GM04503 (cell line): ENCODE measurements around the gene NOTCH1.

Experiments
- DNase-seq: peaks from one replicate; pipeline ENCODE4 v3.0.0-alpha.2; 2012; ENCODE audit warnings: low read depth

NOTCH1 gene

DNA sequence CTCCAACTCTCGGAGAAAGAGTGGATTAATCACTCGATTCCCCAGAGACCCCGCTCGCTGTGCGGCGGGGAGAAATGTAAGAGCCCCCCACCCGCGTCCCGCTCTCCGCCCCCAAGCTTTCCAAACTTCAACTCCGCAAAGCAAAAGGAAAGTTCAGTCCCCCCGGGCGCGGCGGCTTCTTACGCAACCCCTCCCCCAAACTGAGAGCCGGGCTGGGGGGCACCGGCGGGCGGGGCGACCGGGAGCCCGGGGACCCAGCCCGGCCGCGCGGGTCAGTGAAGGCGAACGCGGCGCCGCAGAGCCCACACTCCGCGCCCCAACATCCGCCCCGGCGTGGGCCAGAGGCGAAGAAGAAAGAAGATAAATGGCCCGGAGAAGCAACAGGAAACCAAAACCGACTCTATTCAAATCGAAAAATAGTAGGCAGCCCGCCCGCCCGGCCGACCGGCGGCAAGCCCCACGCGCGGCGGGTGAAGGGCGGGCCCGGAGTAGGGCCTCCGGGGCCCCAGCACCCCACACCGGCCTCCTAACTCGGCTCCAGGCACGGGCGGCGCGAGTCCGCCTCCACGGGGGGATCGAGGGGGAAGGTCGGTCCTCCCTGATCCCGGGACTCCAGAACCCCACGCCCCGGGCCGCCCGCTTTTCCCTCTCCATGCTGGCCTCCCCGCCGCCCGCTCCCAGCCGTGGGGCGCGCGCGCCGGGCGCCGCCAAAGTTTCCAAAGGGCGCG lies 720 bp downstream of the NOTCH1 start:
- DNase-seq, result no peak

DNA sequence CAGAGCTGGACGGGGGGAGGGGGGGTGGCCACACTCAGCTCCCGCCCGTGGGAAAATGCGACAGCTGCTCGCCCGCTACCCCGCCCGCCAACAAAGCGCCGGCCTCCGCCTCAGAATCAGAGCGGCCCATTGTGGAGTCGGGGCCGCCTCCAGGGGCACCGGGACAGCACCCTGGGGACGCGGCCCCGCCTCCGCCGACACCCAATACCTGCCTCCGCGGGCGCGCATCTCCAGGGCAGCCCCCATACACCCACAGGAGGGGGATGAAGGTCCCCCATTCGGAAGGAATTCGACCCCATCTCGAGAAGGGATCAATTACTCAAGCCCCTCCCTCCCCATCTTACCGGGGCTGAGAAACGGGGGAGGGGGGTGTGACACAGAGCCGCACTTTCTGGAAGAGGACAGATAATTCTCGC lies 1.3 kb downstream of the NOTCH1 start:
- no peak for DNase-seq

DNA sequence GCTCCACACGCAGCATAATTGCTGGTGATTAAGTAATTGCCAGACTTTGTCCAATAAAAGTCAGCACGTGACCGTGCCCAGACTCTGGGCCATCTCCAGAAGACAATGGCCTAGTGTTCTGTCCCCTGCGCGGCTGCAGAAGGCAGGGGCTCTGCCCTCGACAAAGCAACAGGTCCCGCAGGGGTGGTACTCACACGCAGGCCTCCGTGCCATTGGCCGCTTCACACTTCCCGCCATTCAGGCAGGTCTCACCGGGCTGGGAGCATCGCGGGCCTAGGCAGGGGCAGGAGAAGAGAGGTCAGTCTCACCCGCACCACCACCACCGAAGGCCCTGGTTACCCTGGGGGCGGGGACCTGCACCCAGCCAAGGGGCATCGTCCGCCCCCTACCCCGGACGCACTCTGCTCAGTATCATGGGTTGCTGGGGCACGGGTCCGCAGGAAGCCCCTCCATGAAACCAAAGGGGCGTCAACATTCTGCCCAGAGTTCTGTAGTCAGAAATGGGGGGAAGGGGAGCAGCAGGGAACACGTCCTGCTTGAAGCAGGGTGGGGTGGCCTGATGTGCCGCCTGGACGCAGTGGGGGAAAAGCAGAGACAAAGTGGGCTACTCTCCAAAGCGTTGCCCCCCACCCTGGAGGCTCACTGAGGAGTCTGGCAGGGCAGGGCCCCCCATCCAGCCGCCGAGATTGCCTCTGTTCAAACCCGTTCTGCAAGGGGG lies 1.9 kb downstream of the NOTCH1 start:
- no peak for DNase-seq

DNA sequence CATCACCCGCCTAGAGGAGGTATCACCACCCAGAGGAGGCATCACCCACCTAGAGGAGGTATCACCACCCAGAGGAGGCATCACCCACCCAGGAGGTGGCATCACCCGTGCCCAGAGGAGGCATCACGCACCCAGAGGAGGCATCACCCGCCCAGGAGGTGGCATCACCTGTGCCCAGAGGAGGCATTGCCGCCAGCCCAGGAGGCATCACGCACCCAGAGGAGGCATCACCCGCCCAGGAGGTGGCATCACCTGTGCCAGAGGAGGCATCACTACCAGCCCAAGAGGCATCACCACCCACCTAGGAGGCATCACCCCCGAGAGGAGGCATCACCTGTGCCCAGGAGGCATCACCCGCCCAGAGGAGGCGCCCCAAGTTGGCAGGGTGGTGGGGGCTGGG lies 2.6 kb downstream of the NOTCH1 start:
- DNase-seq, result no peak

DNA sequence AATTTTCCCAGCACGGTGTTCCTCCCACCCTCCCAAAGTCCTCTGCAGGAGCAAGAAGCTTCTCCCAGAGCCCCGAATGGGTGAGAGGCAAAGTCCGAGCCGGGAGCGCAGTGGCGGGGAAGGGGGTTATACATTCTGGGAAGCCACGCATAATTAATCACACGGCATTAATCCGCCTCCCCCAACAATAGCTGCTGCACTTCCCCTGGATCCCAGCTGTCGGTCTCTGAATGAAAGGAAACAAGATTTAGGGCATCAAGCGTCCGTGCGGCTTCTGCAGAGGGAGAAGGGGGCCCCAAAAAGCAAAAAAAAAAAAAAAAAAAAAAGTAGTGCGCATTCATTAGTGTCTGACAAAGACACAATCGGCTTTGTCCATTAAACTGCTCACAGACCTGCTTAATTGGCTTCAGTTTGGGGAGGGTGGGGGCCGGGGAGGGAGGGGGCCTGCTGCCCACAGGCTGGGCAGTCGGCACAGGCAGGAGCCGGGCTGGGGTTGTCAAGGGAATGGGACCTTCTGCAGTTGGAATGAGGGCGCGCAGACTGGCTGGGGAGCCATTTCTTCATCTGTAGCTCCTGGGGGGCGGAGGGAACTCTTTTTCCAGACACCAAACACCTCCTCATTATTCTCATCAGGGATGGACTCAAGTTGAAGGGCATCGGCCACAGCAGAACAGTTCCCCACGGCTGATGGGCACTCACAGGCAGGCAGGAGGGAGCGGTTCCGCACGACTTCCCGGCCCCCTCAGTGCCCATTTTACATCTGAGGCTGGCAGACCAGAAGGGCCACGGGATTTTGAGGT lies 3.4 kb downstream of the NOTCH1 start:
- DNase-seq, result no peak

DNA sequence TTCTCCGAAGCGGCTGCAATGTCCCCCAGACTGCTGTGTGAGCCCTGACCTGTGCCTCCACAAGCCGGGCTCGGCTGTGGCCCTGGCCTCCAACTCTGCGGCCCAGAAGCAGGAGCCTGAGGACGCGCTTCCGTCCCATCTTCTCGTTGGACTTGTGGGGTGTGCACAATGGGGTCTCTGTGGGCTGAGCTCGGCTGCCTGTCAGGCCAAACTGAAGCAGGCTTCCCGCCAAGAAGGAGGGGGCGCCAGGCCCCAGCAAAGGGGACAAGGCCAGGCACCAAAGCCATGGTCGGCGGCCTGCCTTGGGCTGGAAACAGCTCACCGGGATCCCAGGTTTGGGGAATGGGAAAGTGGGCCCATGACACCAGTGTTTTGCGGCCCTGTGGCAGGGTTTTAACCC lies 4.1 kb downstream of the NOTCH1 start:
- DNase-seq, result no peak

DNA sequence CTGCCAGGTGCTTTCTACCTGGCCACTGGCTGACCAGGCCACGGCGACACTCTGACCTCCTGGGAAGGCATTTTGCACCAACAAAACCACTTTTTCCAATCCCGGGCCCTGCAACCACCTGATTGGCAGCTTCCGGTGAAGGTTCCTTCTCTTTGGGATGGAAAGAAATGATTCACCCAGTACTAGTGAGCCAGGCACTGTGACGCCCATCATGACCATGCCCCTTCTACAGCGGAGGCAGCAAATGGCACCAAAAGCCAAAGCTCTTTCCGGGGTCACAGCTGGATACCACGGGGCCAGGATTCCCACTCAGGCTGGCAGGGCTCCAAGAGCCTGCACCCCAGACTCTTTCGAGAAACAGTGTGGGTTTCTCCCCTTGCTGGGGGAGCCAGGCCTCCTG lies 4.7 kb downstream of the NOTCH1 start:
- no peak for DNase-seq

DNA sequence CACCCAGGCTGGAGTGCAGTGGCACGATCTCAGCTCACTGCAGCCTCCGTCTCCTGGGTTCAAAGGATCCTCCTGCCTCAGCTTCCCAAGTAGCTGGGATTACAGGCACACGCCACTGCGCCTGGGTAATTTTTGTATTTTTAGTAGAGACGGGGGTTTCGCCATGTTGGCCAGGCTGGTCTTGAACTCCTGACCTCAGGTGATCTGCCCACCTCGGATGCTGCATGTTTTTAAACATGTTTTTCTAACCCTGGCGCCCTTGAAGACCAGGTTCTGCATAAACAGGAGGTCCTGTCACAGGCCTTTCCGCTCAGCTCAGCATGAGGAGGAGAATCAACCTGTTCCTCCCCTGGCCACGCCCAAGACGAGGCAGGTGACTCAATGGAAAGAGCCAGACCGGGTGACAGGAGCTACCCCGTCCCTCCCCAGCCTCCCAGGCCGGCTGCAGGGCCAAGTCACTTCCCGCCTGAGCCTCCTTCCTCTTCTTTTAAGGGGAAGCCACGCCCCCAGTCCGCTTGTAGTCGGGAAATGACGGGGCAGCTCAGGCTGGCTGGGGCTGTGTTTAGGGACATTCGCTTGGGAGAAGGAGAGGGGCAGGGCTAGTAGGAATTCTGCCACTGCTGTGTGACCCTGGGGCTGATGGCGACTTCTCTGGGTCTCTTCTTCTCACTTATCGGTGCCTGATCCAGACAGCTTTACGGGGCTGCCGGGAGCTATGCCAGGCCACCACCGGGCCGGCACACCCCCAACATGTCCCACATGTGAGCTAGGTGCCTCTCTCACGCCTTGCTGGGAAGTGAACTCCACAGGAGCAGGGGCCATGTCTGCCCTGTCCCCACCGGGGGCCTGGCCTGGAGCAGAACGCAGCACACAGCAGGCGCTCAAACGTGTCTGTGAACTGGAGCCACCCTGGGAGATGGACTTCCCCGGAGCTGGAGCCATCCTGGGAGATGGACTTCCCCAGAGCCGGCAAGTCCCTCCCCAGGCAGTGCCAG lies 6.1 kb downstream of the NOTCH1 start:
- DNase-seq, result no peak

DNA sequence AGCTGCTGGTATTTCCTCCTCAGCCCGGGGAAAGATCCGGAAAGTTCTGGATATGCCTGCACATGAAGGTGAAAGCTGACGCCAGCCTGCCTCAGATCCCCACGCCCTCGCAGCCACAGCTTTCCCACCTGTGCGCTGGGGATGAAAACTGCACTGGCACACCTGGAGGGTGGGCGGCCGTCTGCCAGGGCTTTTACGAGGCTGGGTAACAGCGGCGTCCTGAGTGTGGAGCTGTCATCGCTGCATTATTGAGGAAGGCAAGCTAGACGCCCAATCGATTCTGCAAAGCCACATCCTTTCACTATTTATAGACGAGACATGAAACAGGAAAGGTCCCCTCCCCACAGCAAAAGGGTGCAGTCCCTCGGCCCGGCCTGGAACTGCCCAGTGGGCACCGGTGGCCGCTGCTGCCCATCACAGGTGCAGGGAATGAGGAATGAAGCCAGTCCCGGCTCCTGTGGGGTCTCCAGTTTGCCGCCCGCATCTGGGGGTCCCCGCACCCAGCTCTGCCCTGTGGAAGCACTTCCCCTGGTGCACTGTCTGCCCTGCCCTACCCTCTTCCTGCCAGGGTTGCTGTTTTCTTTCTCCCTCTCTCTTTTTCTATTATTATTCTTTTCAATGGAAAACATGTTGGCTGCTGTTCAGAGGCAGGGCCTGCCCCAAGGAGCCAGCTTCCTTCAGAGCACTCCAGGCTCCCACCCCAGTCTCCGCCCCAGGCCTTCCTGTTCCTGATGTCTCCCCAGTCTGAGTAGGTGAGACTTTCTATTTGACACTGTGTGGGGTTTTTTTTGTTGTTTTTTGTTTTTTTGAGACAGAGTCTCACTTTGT lies 7.0 kb downstream of the NOTCH1 start:
- no peak for DNase-seq

DNA sequence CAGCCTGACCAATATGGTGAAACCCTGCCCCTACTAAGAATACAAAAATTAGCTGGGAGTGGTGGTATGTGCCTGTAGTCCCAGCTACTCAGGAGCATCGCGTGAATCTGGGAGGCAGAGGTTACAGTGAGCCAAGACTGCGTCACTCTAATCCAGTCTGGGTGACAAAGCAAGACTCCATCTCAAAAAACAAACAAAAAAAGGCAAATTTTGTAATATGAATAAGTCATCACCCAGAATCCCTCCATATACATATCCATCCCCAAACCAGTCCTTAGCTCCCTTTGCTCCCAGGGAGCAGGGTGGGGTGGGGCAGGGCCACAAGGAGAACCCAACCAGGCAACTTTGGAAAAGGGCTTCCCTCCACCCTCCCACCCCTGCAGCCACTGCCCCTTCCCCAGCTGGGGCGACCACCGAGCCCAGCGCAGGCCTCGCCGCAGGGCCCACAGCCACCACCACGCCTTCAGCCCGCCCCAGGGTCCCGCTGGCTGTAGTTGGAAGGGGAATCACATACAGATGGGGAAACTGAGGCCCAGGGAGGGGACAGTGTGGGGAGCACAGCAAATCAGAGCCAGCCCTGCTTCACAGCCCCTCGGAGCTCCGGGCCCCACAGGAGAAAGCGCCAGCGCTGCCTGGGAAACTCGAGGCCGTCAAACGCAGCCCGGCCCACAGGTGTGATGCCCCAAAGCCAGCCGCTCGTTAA lies 7.8 kb downstream of the NOTCH1 start:
- DNase-seq, result no peak

DNA sequence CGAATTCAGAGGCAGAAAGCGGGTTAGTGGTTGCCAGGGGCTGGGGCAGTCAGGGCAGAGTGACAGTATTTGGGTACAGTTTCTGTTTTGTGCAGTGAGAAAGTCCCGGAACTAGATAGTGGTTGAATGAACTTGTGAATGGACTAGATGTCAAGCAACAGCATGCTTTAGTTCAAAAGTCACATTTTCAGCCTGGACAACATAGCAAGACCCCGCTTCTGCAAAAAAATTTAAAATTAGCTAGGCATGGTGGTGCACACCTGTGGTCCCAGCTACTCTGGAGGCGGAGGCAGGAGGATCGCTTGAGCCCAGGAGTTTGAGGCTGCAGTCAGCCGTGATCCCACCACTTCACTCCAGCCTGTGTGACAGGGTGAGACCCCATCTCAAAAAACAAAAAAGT lies 8.4 kb downstream of the NOTCH1 start:
- no peak for DNase-seq

DNA sequence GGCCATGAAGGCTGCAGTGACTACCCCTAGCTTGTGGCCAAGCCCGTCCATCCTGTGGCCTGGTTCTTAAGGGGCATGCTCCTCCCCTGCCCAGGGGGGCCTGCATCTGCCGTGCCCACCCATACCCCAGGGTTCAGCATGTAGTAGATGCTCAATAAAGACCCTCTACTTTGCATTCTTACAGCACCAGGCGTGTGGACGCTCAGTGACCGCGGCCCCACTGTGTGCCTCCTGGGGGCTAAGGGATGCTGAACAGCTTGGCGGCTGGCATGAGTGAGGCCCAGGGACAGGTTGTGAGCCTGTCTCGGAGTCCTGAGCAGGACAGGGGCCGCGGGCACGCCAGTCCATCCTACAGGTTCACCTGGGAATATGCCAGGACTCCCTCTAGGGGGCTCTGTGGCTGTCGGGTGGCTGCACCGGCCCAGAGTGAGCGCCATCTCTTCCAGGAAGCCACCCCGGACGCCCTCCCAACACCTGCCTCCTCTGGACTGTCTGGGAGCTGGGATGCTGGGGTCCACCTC lies 9.1 kb downstream of the NOTCH1 start:
- DNase-seq, result no peak

DNA sequence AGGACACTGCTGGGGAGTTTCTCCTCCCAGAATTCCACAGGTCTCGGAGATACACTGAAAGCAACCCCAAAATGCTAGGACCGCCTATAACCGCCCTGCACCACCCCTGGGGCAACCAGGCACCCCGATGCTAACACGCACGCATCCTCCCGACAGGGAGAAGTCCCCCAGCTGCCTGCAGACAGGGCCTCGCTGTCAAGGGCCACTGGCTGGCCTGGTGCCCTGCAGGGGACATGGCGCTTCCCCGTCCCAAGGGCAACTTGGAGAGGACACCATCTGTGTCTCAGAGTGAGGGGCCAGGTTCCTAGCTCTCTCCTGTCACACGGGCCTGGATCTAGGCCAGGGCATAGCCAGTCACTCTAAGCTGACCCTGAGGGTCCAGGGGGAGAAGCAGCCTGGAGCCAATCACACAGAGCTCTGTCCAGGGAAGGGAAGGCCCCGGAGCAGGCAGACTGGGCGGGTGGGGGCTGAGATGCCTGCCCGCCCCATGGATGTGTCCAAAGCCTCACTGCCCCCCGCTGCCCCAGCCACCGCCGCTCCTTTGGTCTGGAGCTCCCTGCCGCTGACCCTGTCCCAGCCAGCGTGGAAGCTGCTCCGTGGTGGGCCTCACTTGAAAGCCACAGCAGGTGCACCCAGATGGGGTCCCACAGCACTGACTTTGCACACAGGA lies 9.7 kb downstream of the NOTCH1 start:
- no peak for DNase-seq

DNA sequence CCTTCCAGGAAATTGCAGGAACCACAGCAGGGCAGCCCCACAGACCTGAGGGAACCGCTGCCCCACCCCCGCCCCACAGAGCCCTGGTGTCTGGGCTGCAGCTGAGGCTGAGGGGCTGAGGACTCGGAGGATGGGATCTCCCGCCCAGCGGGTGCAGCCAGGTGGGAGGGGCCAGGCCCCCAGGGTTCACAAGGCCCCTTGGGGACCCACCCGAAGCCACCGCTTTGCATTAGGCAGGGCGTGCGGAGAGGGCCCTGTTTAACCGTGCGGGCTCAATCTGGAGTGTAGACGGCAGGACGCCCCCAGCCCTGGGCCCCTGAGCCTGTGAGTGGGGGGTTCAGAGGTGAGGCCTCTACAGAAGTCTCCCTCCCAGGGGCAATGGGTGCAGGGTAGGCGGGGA lies 10.8 kb downstream of the NOTCH1 start:
- no peak for DNase-seq

DNA sequence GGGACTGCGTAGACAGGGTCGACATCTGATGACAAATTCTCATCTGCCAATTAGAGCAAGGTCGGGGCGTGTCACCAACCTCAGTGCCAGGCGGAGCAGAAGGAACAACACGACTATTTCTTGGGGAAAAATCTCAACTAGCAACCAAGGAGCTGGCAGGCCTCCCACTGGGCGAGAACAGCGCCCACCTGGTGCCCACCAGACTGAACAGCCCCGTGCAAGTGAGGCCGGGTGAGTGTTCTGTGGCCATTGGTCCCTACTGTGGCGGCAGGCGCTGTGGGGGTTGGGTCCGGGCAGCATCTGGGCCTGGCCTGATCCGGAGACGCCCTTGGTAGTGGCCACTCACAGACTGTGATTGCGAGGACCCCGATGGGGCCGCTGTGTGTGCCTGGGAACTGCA lies 11.5 kb downstream of the NOTCH1 start:
- DNase-seq, result no peak

DNA sequence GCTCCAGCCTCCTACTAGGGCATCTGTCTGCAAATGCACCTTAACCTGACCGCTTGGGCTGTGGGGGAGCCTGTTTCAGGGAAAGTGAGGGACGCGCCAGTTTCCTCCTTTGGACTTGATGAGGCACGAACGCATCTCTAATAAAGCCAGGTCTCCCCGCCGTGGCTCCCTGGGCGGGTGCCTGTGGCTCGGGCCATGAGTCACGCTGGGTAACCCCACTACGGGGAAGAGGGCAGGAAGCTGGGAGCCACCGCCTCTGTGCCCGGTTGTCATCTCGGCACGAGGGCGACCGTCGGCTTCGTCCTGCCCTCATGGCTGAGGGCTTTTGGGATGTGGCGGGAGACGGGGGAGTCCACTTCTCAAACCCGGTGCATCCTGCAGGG lies 12.1 kb downstream of the NOTCH1 start:
- no peak for DNase-seq

DNA sequence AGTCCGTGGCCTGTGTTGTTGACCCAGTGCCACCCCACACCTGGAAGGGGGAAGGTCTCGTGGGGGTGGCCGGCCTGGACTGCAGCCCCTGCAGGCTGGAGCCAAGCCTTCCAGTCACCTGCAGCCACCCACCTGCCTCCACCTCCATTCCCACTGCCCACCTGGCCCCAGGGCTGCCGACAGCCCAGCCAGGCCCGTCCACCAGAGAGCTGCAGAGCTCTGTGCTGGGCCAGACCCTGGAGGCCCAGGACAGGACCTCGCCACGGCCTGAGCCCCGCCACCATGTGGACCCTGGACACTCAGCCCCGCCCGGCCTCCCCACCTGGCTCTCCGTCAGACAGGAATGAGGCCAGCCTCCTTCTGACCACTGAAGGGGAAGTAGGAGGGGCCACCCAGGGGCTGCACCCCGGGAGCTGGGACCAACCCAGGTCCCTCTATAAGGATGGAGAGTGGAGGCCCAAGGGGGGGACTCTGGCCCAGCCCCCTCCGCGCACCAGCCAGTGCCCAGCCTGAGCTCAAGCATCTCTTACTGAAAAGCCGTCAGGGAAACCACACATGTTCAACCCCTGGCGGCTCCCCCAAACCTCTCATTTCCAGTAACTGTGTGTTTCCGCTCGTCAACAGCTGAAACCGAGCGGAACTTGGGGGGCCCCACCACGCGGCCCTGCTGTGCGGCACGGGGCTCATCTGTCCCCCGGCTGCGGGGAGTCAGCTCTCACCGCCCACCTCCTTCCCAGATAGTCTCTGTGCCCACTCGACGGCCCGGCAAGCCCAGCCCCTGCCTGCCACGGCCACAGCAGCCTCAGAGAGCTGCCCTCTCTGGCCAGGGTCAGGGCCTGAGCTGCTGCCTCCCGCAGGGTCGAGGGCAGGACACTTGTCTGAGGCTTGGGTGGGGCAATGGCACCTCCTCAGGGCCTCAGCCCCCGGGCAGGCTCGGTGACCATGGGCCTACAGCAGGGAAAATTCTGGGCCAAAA lies 12.8 kb downstream of the NOTCH1 start:
- DNase-seq, result no peak
